ENCODE data around the gene TSKU. TPM values are rescaled to one million over a fixed set of nuclear protein-coding genes. Genes with fewer than 3 reads are reported as not detected.

TSKU gene
- polyA plus RNA-seq, 1 of the 3 experiments (the other 2 are of a cell fraction): 20.7 TPM

DNA sequence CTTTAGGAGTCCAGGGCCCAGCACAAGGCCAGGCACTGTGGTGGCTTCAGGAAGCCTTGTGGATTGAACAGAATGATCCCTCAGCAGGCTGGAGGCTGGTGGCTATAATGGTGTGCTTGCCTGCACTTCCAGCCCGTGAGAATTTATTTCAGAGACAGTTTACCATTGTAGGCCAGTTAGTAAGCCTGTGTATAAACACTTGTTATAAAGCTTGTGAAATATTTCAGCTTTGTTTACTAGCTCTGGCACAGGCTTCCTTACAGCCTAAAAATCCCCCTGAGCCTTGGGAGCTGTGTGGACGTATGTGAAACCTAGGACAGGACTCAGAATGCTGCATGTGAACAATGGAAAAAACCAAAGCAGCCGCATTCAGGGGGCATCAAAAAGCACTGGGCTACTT is 51.0 kb downstream of the TSKU start:
- Histone ChIP-seq H3F3A (replicated peaks; ENCODE audit: insufficient read depth) (no peaks in the 10 kb centered on the region), H3K9ac (no peak overlapping the region), H4K20me1 (ENCODE audit: insufficient read depth) (no peaks in the 10 kb centered on the region), H3K4me1 (ENCODE audit: control insufficient read depth in 1 of 2, insufficient read depth in 2 of 2, low read depth in 1 of 2, low read length in 1 of 2) (peaks cover 6 to 23% of the 10 kb centered on the region in 2 experiments; a peak in 2 of 4 replicates), H3K4me3 (ENCODE audit: low read depth in 2 of 2, low read length in 1 of 2) (no peak overlapping the region), H3K27me3 (ENCODE audit: insufficient read depth) (peaks cover 35% of the 10 kb centered on the region; the same call in 1 of the 2 replicates), H3K9me2 (no peaks in the 10 kb centered on the region), H3K4me2 (no peak overlapping the region), H2AFZ (ENCODE audit: low read depth) (no peak overlapping the region), H3K79me2 (ENCODE audit: insufficient read depth) (no peaks in the 10 kb centered on the region), H3K27ac (ENCODE audit: low read depth in 2 of 2, low read length in 1 of 2) (no peak overlapping the region), H3K36me3 (replicated peaks in 1 of 2; ENCODE audit: control insufficient read depth in 1 of 2, insufficient read depth in 2 of 2, low read length in 1 of 2) (no peaks in the 10 kb centered on the region), H3K9me3 (no peaks in the 10 kb centered on the region)
- ChIA-PET POLR2A (no interaction called here), CTCF (interaction anchor here (1.0 to 2.9 kb wide), 4 partner anchors 27 to 100 kb away, joined by 3 to 11 read pairs (median 7); no protein-coding TSS in a partner anchor)
- TF ChIP-seq, protein P1, sequence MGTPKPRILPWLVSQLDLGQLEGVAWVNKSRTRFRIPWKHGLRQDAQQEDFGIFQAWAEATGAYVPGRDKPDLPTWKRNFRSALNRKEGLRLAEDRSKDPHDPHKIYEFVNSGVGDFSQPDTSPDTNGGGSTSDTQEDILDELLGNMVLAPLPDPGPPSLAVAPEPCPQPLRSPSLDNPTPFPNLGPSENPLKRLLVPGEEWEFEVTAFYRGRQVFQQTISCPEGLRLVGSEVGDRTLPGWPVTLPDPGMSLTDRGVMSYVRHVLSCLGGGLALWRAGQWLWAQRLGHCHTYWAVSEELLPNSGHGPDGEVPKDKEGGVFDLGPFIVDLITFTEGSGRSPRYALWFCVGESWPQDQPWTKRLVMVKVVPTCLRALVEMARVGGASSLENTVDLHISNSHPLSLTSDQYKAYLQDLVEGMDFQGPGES (IDR thresholded peaks at IDR 0.05; ENCODE audit: low read depth, low read length): no peak
- TF ChIP-seq MXI1 (IDR thresholded peaks at IDR 0.05; ENCODE audit: low read depth, low read length) (no peak), TCF12 (IDR thresholded peaks at IDR 0.05) (no peak), POLR2AphosphoS5 (IDR thresholded peaks at IDR 0.05; ENCODE audit: low read depth, low read length) (no peak), GATA2 (CRISPR knock-in tag; IDR thresholded peaks at IDR 0.05) (no peak), JUND (IDR thresholded peaks at IDR 0.05) (no peak), CHD2 (IDR thresholded peaks at IDR 0.05; ENCODE audit: low read length, partially characterized antibody) (no peak), GABPA (IDR thresholded peaks at IDR 0.05; ENCODE audit: low read depth) (no peak)
- TF ChIP-seq, protein P2, sequence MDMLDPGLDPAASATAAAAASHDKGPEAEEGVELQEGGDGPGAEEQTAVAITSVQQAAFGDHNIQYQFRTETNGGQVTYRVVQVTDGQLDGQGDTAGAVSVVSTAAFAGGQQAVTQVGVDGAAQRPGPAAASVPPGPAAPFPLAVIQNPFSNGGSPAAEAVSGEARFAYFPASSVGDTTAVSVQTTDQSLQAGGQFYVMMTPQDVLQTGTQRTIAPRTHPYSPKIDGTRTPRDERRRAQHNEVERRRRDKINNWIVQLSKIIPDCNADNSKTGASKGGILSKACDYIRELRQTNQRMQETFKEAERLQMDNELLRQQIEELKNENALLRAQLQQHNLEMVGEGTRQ (IDR thresholded peaks at IDR 0.05; ENCODE audit: borderline replicate concordance, low read depth, low read length): no peak
- TF ChIP-seq, protein P3, sequence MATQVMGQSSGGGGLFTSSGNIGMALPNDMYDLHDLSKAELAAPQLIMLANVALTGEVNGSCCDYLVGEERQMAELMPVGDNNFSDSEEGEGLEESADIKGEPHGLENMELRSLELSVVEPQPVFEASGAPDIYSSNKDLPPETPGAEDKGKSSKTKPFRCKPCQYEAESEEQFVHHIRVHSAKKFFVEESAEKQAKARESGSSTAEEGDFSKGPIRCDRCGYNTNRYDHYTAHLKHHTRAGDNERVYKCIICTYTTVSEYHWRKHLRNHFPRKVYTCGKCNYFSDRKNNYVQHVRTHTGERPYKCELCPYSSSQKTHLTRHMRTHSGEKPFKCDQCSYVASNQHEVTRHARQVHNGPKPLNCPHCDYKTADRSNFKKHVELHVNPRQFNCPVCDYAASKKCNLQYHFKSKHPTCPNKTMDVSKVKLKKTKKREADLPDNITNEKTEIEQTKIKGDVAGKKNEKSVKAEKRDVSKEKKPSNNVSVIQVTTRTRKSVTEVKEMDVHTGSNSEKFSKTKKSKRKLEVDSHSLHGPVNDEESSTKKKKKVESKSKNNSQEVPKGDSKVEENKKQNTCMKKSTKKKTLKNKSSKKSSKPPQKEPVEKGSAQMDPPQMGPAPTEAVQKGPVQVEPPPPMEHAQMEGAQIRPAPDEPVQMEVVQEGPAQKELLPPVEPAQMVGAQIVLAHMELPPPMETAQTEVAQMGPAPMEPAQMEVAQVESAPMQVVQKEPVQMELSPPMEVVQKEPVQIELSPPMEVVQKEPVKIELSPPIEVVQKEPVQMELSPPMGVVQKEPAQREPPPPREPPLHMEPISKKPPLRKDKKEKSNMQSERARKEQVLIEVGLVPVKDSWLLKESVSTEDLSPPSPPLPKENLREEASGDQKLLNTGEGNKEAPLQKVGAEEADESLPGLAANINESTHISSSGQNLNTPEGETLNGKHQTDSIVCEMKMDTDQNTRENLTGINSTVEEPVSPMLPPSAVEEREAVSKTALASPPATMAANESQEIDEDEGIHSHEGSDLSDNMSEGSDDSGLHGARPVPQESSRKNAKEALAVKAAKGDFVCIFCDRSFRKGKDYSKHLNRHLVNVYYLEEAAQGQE (IDR thresholded peaks at IDR 0.05; ENCODE audit: low read depth, low read length): no peak
- DNase-seq: no peak
- 55% methylated on average over 3 of the region's 3 CpGs for WGBS (ENCODE audit: low lambda C conversion rate)

DNA sequence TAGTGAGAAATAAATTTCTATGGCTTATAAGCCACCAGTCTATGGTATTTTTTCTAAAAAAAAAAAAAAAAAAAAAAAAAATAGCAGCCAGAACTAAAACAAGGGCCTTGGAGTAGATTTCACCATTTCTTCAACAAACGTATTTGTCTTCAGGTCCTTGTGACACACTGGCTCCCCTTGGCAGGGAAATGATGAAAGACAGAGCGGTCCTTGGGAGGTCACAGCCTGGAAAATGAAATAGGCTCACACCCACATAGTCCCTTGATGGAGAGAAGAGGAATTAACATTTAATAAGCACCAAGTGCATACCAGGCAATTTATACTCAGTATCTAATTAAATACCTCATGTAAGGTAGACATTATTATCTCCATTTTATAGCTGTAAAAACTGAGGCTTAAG is 51.9 kb downstream of the TSKU start:
- DNase-seq: no peak
- Histone ChIP-seq H3K27ac (ENCODE audit: low read depth in 2 of 2, low read length in 1 of 2) (no peak overlapping the region), H3F3A (replicated peaks; ENCODE audit: insufficient read depth) (no peaks in the 10 kb centered on the region), H3K4me1 (ENCODE audit: control insufficient read depth in 1 of 2, insufficient read depth in 2 of 2, low read depth in 1 of 2, low read length in 1 of 2) (peaks cover 6 to 23% of the 10 kb centered on the region in 2 experiments; a peak in 2 of 4 replicates), H2AFZ (ENCODE audit: low read depth) (no peak overlapping the region), H4K20me1 (ENCODE audit: insufficient read depth) (no peaks in the 10 kb centered on the region), H3K9me2 (no peaks in the 10 kb centered on the region), H3K79me2 (ENCODE audit: insufficient read depth) (no peaks in the 10 kb centered on the region), H3K9me3 (no peaks in the 10 kb centered on the region), H3K4me2 (no peak overlapping the region), H3K36me3 (replicated peaks in 1 of 2; ENCODE audit: control insufficient read depth in 1 of 2, insufficient read depth in 2 of 2, low read length in 1 of 2) (no peaks in the 10 kb centered on the region), H3K27me3 (ENCODE audit: insufficient read depth) (peaks cover 38% of the 10 kb centered on the region; the same call in 1 of the 2 replicates), H3K4me3 (ENCODE audit: low read depth in 2 of 2, low read length in 1 of 2) (no peak overlapping the region), H3K9ac (no peak overlapping the region)
- WGBS (ENCODE audit: low lambda C conversion rate): 72% methylated on average over 2 of the region's 2 CpGs
- ChIA-PET POLR2A (no interaction called here), CTCF (interaction anchor here (1.5 to 2.9 kb wide), 3 partner anchors 84 to 101 kb away, joined by 3 to 11 read pairs (median 10); no protein-coding TSS in a partner anchor)
- no peak for TF ChIP-seq TCF12 (IDR thresholded peaks at IDR 0.05)
- TF ChIP-seq TAF1 (IDR thresholded peaks at IDR 0.05; ENCODE audit: borderline replicate concordance, low read depth, low read length): no peak
- TF ChIP-seq GATA2 (CRISPR knock-in tag; IDR thresholded peaks at IDR 0.05): no peak
- TF ChIP-seq RAD21 (IDR thresholded peaks at IDR 0.05; ENCODE audit: low read length): no peak
- TF ChIP-seq, protein P3 (IDR thresholded peaks at IDR 0.05; ENCODE audit: low read depth, low read length): no peak
- TF ChIP-seq FOXJ3 (CRISPR knock-in tag; IDR thresholded peaks at IDR 0.05): no peak
- no peak for TF ChIP-seq NFIC (IDR thresholded peaks at IDR 0.05; ENCODE audit: borderline replicate concordance)
- no peak for TF ChIP-seq GABPA (IDR thresholded peaks at IDR 0.05; ENCODE audit: low read depth)
- no peak for TF ChIP-seq CHD2 (IDR thresholded peaks at IDR 0.05; ENCODE audit: low read length, partially characterized antibody)
- TF ChIP-seq, protein P4, sequence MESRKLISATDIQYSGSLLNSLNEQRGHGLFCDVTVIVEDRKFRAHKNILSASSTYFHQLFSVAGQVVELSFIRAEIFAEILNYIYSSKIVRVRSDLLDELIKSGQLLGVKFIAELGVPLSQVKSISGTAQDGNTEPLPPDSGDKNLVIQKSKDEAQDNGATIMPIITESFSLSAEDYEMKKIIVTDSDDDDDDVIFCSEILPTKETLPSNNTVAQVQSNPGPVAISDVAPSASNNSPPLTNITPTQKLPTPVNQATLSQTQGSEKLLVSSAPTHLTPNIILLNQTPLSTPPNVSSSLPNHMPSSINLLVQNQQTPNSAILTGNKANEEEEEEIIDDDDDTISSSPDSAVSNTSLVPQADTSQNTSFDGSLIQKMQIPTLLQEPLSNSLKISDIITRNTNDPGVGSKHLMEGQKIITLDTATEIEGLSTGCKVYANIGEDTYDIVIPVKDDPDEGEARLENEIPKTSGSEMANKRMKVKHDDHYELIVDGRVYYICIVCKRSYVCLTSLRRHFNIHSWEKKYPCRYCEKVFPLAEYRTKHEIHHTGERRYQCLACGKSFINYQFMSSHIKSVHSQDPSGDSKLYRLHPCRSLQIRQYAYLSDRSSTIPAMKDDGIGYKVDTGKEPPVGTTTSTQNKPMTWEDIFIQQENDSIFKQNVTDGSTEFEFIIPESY (IDR thresholded peaks at IDR 0.05; ENCODE audit: borderline replicate concordance, low read depth): no peak

Data from SK-N-SH (cell line).